ENCODE results near the gene CRISPLD2.

The CRISPLD2 gene

GRCh38 chr16:84803146-84803545 lies 16.6 kb upstream of the CRISPLD2 start:
- DNase-seq, result peak in 1 of 4 experiments; percentile 1

GRCh38 chr16:84804326-84804725 lies 15.5 kb upstream of the CRISPLD2 start:
- peak in 1 of 4 experiments; percentile 2 for DNase-seq

GRCh38 chr16:84806256-84806889 lies 13.4 kb upstream of the CRISPLD2 start:
- peak; percentile 81 to 93 (median 92) for DNase-seq

GRCh38 chr16:84806890-84807258 lies 12.9 kb upstream of the CRISPLD2 start:
- DNase-seq, result no peak

GRCh38 chr16:84807776-84808175 lies 12.0 kb upstream of the CRISPLD2 start:
- DNase-seq, result peak in 1 of 4 experiments; percentile 1

- peak; percentile 35 to 87 (median 78) for DNase-seq
Measured at GRCh38 chr16:84808826-84809225, 11.0 kb upstream of the CRISPLD2 start.

GRCh38 chr16:84810518-84811273 lies 9.1 kb upstream of the CRISPLD2 start:
- peak; percentile 26 to 50 (median 44) for DNase-seq

- peak in 1 of 4 experiments; percentile 1 for DNase-seq
Measured at GRCh38 chr16:84811529-84811928, 8.3 kb upstream of the CRISPLD2 start.

- DNase-seq, result peak in 1 of 4 experiments; percentile 3
Measured at GRCh38 chr16:84813141-84813934, 6.4 kb upstream of the CRISPLD2 start.

GRCh38 chr16:84815462-84815861 lies 4.3 kb upstream of the CRISPLD2 start:
- DNase-seq, result no peak

GRCh38 chr16:84816023-84816422 lies 3.8 kb upstream of the CRISPLD2 start:
- DNase-seq, result peak in 1 of 4 experiments; percentile 0

- DNase-seq, result peak in 1 of 4 experiments; percentile 0
Measured at GRCh38 chr16:84816485-84816884, 3.3 kb upstream of the CRISPLD2 start.

GRCh38 chr16:84817206-84817605 lies 2.6 kb upstream of the CRISPLD2 start:
- peak in 1 of 4 experiments; percentile 1 for DNase-seq

GRCh38 chr16:84817613-84818012 lies 2.2 kb upstream of the CRISPLD2 start:
- DNase-seq, result no peak

- peak in 1 of 4 experiments; percentile 0 for DNase-seq
Measured at GRCh38 chr16:84818133-84818532, 1.7 kb upstream of the CRISPLD2 start.

- no peak for DNase-seq
Measured at GRCh38 chr16:84818989-84819643, 669 bp upstream of the CRISPLD2 start.

- no peak for DNase-seq
Measured at GRCh38 chr16:84820305-84820684, 510 bp downstream of the CRISPLD2 start.

- DNase-seq, result no peak
Measured at GRCh38 chr16:84820771-84821170, 986 bp downstream of the CRISPLD2 start.

- no peak for DNase-seq
Measured at GRCh38 chr16:84821179-84821578, 1.4 kb downstream of the CRISPLD2 start.

- DNase-seq, result peak in 3 of 4 experiments; percentile 38 to 61 (median 57)
Measured at GRCh38 chr16:84821728-84822689, 2.2 kb downstream of the CRISPLD2 start.

GRCh38 chr16:84822990-84823389 lies 3.2 kb downstream of the CRISPLD2 start:
- no peak for DNase-seq

Data from suppressor macrophage (primary cell).